ENCODE data around the gene EPHA8.

EPHA8 gene

GRCh38 chr1:22537441-22538139 lies 25.7 kb upstream of the EPHA8 start:
- no peak for DNase-seq

DNA sequence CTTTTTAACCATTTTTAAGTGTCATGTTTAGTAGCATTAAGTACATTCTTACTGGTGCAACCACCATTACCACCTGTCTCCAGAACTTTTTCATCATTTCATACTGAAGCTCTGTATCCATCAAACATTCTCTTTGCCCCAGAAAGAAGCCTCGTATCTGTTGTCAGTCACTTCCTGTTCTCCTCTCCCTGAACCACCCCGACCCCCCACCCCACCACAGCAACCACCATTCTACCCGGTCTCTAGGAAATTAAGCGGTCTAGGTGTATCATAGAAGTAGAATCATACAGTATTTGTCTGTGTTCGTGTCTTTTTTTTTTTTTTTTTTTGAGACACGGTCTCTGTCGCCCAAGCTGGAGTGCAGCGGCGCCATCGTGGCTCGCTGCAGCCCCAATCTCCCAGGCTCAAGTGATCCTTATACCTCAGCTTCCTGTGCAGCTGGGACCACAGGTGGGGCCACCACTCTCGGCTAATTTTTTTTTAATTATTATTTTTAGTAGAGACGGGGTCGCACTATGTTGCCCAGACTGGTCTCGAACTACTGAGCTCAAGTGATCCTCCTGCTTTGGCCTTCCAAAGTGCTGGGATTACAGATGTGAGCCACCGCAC lies 23.7 kb upstream of the EPHA8 start:
- no peak for DNase-seq

GRCh38 chr1:22540337-22540736 lies 23.0 kb upstream of the EPHA8 start:
- DNase-seq: no peak

DNA sequence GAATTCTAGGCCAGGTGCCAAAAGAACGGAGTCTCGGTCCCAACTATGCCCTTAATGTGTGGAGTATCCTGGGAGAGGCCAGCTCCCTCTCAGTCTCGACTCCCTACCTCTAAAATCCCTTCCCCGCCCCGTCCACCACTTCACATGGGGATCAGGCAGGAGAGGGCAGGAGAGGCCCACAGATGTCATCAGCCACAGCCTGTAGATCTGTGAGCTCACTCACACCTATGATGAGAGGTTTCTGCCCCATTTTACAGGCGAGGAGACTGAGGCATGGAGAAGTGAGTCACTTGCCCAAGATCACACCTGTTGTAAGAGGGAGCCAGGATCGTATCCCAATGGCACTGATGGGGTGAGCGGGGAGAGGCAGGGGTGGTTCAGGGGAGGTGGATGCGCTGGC lies 20.4 kb upstream of the EPHA8 start:
- no peak for DNase-seq

GRCh38 chr1:22543679-22544078 lies 19.6 kb upstream of the EPHA8 start:
- no peak for DNase-seq

DNA sequence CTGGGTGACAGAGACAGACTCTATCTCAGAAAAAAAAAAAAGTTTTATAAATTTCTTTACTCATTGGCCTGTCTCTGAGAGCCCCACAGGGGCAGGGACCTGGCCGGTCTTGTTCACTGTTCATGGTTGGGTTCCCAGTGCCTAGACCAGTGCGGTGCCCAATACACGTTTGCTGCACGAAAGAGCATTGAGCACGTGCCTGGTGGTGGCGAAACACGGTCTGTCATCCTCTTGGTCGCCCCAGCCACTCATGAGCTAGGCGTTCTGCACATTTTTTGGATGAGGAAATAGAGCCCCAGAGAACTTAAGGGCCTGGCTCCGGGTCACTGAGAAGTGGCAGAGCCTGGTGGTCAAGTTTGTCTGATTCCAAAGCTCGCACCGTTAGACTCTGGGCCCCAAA lies 18.7 kb upstream of the EPHA8 start:
- DNase-seq: no peak

DNA sequence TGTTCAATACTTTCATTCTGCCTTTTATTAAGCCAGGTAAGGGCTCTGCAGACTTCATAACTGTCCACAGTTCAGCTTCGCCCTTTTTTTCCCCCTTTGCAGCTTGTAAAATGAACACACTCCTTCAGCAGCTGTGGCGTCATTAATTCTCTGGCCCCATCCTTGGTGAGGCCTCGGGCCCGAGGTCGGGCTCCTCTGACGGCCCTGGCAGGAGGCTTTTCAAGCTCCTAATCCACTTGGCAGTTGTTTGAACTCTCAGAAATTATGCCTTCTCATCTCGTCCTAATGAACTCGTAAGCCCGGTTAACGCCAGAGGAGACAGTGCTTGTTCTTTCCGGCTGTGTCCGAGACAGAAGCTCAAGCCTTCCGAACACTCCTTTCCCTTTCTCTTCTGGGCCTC lies 18.1 kb upstream of the EPHA8 start:
- no peak for DNase-seq

DNA sequence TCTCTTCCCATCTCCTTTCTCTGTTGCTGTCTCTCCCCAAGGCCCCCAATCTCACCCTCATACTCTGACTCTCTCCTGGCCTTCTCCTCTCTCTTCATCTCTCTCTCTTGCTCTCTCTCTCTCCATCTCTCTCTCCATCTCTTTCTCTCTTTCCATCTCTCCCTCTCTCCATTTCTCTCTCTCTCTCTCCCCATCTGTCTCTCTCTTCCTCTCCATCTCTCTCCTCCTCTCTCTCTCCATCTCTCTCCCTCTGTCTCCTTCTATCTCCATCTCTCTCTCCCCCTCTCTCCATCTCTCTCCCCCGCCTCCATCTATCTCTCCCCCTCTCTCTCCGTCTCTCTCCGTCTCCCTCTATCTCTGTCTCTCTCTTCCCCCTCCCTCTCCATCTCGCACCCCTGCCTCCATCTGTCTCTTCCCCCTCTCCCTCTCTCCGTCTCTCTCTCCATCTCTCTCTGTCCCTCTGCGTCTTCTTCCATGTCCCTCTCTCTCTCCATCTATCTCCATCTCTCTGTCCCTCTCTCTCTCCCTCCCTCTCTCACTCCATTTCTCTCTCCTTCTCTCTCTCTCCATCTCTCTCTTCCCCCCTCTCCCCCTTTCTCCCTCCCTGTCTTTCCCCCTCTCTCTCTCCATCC lies 16.0 kb upstream of the EPHA8 start:
- no peak for DNase-seq

DNA sequence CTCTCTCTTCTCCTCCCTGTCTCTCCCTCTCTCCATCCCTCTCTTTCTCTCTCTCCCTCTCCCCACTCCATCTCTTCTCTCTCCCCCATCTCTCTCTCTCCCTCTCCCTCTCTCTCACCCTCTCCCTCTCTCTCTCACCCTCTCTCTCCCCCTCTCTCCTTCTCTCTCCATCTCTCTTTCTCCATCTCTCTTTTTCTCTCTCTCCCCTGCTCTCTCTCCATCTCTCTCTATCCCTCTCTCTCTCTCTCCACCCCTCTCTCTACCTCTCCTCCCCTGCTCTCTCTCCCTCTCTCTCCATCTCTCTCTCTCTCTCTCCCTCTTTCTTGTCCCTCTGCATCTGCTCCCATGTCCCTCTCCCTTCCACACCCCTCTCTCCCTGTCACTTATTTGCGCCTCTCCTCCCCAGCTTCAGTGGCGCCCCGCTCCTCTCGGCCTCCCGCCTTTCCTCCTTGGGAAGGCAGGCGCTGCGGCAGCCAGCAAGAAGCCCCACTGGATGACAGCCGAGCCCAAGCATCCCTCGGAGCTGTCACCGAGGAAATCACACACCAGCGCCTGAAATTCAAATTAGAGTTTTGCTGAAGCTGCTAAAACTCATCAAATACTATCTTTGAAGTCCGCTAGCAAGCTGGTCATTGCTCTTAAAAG lies 15.3 kb upstream of the EPHA8 start:
- no peak for DNase-seq

DNA sequence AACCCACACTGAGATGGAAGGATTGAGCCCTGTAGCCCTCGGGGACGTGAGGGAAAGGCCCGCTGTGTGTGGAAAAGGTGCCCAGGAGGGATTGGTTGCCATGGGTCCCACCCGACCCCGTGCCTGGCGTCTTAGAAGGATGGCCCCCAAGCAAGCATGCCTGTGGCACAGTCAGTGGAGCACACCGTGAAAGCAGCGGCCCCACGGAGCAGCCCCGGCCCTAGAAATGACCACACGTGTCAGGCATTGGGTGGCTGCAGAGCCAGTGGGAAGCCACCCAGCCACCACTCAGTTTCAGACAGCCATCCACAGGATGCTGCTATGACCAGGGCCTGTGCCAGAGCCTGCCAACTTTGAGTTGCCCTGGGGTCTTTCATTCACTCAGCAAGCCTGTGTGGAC lies 13.3 kb upstream of the EPHA8 start:
- no peak for DNase-seq

DNA sequence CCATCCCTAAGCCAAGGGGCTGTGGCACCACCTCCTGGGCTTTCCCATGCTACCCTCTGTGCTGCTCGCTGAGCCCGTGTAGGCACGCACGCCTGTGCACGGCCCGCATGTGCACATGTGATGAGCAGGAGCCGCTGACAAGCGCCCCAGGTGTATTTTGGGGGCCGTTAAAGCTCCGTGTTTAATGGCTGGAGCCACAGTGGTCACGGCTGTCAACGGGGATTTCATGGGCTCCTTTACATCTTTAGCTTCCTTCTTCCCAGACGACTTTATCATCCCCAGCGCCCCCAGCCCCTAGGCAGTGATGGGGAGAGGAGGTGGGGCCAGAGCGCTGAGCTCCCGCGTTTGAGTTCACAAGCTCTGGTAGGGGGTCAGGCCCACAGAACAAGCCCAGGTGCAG lies 11.7 kb upstream of the EPHA8 start:
- DNase-seq: no peak

- no peak for DNase-seq
Observed at GRCh38 chr1:22552021-22552420, 11.3 kb upstream of the EPHA8 start.

DNA sequence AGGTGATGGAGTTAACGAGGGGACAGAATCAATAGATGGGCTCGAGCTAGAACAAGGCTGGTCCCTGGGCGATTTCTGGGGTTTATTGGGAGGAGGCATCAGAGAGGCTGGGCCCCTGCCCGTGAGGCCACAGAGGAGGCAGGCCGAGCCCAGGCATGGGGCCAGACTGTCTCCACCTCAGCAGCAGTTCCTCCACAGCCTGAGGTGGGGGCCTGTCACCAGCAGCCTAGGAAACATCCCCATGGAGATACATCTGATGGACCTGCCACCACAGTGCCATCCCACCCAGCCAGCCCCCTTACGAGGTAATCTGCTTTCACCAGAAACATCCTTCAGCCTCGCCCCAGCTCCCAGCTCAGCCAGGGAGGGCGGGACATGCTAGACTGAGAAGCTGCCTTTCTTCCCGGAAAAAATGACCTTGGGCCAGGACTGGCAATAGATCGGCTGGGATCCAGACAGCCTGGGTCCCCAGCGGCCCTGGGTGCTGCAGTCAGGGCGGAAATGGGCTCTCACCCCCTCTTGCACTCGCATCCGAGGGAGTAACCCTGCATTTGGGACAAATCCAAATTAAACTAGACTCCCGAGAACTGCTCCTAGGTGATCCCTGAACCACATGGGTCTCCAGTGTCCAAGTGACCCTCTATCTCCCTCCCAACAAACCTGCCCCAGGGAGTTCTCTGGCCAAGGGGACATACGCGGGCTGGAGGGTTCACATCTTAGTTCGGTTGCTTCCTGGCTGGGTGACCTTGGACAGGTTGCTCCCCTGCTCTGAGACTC lies 10.0 kb upstream of the EPHA8 start:
- no peak for DNase-seq

DNA sequence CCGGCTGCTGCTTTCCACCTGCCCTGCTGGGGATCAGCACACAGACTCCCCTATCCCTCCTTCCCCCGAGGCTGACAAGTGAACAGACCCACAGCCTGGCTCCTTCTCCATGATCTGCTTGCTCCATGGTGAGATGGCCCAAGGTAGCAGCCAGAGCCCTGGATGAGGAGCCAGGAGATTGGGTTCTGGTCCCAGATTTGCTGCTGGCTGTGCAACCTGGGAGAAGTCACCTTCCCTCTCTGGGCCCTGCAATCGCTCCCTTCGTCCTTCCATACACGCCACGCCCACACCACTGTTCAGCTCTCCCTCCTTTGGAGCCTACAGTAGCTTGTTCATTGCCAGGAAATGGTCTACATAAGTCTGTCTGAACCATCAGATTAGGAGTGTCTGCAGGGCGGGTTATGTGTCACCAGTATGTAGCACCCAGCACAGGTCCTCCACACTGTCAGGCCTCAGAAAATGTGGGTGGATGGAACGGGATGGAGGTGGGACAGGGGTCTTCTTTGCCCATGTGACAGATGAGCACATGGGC lies 9.2 kb upstream of the EPHA8 start:
- DNase-seq: no peak

GRCh38 chr1:22555371-22555656 lies 8.0 kb upstream of the EPHA8 start:
- DNase-seq: no peak

GRCh38 chr1:22556391-22557104 lies 6.7 kb upstream of the EPHA8 start:
- DNase-seq: no peak

- DNase-seq: no peak
Observed at GRCh38 chr1:22557341-22557950, 5.8 kb upstream of the EPHA8 start.

DNA sequence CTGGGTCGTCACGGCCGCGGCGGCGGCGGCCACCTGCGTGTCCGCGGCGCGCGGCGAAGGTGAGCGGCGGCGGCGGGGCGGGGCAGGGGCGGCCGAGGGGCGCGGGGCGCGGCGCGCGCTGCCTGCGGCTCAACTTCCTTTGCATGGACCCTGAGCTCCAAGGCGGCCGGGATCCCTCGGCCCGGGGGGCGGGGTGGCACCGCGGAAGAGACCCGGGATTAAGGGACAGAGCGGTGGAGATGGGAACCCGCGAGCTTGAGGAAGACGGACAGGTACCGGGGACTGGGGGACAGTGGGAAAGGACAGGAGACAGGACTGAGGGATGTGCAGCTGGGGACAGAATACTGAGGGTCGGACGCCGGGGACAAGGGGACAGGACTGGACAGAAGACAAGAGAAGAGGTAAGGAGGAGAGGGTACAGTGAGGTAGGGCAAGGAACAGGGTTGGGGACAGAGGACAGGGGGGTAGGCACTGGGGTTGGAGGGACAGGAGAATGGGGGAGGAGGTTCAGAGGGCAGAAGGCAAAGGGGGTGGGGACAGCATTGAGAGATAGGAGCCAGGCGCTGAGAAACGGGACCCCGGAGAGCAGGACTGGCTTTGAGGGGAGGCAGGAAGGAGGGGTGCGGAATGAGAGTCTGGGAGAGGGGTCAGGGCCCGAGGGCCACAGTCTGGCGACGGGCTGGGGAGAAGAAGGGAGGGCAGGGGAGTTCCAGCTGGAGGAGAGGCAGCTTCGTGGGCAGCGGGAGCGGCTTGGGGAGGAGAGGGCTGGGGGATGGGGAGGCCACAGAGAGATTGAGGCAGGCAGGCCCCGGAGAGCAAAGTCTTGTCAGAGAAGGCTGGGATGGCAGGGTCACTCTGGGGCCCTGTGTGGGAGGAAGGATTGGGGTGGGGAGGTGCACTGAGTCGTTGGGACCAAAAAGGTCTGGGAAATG lies 648 bp downstream of the EPHA8 start:
- no peak for DNase-seq

GRCh38 chr1:22566161-22566560 lies 2.9 kb downstream of the EPHA8 start:
- no peak for DNase-seq

DNA sequence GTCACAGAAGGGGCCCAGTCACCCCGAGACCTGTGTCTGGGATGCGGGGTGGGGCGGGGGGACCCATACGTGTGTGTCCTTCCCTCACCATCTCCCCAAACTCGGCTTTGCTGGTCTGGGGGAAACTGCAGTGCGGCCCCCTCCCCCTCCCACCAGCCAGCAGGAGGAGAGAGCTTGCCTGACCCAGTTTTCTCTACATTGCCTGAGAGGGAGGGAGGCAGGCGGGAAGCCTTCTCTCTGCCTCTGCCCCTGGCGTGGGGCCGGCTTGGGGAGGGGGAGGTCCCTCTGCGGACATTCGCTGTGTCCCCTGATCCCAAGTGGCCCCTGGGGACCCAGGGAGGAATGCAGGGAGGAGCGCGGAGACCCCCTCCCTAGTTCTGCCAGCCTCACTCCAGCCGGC lies 3.9 kb downstream of the EPHA8 start:
- no peak for DNase-seq

DNA sequence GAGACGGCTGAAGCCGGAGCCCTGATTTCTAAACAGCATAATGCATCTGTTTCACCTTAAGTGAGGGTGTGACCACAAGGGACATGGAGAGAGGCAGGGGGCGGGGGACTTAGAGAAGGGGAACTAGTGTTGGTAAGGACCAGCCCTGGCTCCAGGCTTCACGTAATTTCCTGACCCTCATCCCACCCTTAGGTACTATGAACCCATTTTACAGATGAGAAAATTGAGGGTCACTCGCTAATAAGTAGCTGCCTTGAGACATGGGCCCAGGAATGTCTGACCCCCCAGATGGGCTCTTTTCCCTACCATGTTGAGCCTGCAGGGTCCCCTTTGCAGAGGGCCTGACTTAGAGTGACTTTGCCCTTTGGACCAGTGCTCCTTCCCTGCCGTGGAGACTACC lies 4.7 kb downstream of the EPHA8 start:
- DNase-seq: no peak
